ENCODE measurements around the gene ZBTB46.

- TF ChIP-seq CTCF (IDR thresholded peaks at IDR 0.05) (no peak), POLR2A (IDR thresholded peaks at IDR 0.05) (no peak)
Measured at GRCh38 chr20:63737945-63738686, 92.9 kb downstream of the ZBTB46 start.

Measured in tibial nerve (tissue), 3 donors.